Vagina (tissue), 2 donors: ENCODE results near the gene COX6B1. TPM values are rescaled to one million over a fixed set of nuclear protein-coding genes. Genes with fewer than 3 reads are reported as not detected.
"Not testable (repeated sequence)": the region's sequence is repeated elsewhere in the genome, so short reads cannot be mapped to it uniquely, and the experiment has no call there.

Experiments used
- DNase-seq, 2 donors: peaks; one replicate each; pipeline ENCODE4 v3.0.0-alpha.2; 2017; ENCODE audit errors: extremely low spot score in 2 of 2
- H3K27ac ChIP-seq: fragments of 200-600 bp; sonication (generic); one replicate; pipeline ENCODE4 v1.5.1; 2019
- H3K27me3 ChIP-seq: fragments of 200-600 bp; sonication (generic); one replicate; pipeline ENCODE4 v1.5.1; 2019
- H3K36me3 ChIP-seq, 2 donors: fragments of 200-600 bp; sonication (generic); one replicate each; pipeline ENCODE4 v1.5.1; 2017 to 2019
- H3K4me1 ChIP-seq: fragments of 200-600 bp; sonication (generic); one replicate; pipeline ENCODE4 v1.5.1; 2019
- H3K4me3 ChIP-seq, 2 donors: fragments of 200-600 bp; sonication (generic); 1 replicate in 1 of 2; 2 replicates in 1 of 2; pipeline ENCODE4 v1.5.1; 2016 to 2019
- H3K9me3 ChIP-seq: fragments of 200-600 bp; sonication (generic); one replicate; pipeline ENCODE4 v1.5.1; 2019
- POLR2A ChIP-seq, 2 donors: fragments of 450-650 bp; IDR thresholded peaks; one replicate each; pipeline ENCODE4 v1.6.1; 2017; ENCODE audit warnings: antibody characterized with exemption in 2 of 2, mild to moderate bottlenecking in 2 of 2, moderate library complexity in 2 of 2
- POLR2AphosphoS5 ChIP-seq, 2 donors: sonication (generic); formaldehyde crosslinking; IDR thresholded peaks; one replicate each; pipeline ENCODE4 v1.9.0; 2017; ENCODE audit warnings: antibody characterized with exemption in 2 of 2, mild to moderate bottlenecking in 2 of 2, low read depth in 1 of 2; ENCODE audit not compliant: insufficient read depth in 1 of 2
- intact Hi-C: fragments of 100-400 bp; cut with DNase I; formaldehyde crosslinking; loops from one replicate; pipeline ENCODE4 v1.15.1; 2023
- total RNA-seq: library from RNA; depleted of rRNA; stranded (reverse); fragments of >200 nt; gene quantifications from one replicate; pipeline ENCODE4 v1.2.3, GENCODE V29; 2016
- TF ChIP-seq, protein P1 (sequence below), 3 experiments: fragments of 450-650 bp in 2 of 3; fragments of 200-600 bp in 1 of 3; sonication (generic) in 1 of 3; IDR thresholded peaks; one replicate each; pipeline ENCODE4 v1.5.1; 2017 to 2019; ENCODE audit warnings: antibody characterized with exemption in 3 of 3, mild to moderate bottlenecking in 2 of 3, moderate library complexity in 2 of 3

The COX6B1 gene
- total RNA-seq, 1 donor from 2014 or later: 265 TPM

DNA sequence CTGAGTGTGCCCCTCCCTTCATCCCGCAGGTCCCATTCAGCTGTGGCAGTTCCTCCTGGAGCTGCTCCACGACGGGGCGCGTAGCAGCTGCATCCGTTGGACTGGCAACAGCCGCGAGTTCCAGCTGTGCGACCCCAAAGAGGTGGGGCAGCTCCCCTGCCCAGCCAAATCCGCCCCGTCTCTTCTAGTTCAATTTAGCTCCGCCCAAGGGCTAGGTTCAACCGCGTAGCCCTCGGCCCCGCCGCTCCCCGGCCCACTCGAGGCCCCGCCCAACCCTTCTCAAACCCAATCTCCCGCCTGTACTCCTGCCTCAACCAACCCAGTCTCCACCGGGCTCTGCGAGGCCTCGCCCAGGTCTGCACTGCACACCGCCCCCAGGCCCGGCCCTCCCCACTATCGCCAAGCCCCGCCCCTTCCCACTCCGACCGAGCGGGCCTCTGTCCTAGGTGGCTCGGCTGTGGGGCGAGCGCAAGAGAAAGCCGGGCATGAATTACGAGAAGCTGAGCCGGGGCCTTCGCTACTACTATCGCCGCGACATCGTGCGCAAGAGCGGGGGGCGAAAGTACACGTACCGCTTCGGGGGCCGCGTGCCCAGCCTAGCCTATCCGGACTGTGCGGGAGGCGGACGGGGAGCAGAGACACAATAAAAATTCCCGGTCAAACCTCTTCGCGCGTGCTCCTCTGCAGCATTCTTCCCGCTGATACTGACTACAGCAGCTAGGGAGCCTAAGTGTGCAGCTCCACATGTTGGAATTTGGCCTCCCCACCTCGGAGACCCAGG is 3.7 kb upstream of the COX6B1 start:
- TF ChIP-seq POLR2A (IDR thresholded peaks at IDR 0.05): peak in 1 of 2 donors; percentile 45
- TF ChIP-seq, protein P1, sequence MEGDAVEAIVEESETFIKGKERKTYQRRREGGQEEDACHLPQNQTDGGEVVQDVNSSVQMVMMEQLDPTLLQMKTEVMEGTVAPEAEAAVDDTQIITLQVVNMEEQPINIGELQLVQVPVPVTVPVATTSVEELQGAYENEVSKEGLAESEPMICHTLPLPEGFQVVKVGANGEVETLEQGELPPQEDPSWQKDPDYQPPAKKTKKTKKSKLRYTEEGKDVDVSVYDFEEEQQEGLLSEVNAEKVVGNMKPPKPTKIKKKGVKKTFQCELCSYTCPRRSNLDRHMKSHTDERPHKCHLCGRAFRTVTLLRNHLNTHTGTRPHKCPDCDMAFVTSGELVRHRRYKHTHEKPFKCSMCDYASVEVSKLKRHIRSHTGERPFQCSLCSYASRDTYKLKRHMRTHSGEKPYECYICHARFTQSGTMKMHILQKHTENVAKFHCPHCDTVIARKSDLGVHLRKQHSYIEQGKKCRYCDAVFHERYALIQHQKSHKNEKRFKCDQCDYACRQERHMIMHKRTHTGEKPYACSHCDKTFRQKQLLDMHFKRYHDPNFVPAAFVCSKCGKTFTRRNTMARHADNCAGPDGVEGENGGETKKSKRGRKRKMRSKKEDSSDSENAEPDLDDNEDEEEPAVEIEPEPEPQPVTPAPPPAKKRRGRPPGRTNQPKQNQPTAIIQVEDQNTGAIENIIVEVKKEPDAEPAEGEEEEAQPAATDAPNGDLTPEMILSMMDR (IDR thresholded peaks at IDR 0.05): no peak
- peak in 1 of 2 donors; percentile 90 for TF ChIP-seq POLR2AphosphoS5 (IDR thresholded peaks at IDR 0.05; ENCODE audit: insufficient read depth in 1 of 2, low read depth in 1 of 2)
- Histone ChIP-seq H3K27ac (peak overlapping the region; percentile 96), H3K4me1 (peaks cover 51% of the 10 kb centered on the region), H3K4me3 (peak overlapping the region; percentile 48 to 65), H3K36me3 (no peaks in the 10 kb centered on the region), H3K27me3 (no peaks in the 10 kb centered on the region), H3K9me3 (no peaks in the 10 kb centered on the region)
- DNase-seq: peak in 1 of 2 donors; percentile 97
- intact Hi-C loops: no loop called here

DNA sequence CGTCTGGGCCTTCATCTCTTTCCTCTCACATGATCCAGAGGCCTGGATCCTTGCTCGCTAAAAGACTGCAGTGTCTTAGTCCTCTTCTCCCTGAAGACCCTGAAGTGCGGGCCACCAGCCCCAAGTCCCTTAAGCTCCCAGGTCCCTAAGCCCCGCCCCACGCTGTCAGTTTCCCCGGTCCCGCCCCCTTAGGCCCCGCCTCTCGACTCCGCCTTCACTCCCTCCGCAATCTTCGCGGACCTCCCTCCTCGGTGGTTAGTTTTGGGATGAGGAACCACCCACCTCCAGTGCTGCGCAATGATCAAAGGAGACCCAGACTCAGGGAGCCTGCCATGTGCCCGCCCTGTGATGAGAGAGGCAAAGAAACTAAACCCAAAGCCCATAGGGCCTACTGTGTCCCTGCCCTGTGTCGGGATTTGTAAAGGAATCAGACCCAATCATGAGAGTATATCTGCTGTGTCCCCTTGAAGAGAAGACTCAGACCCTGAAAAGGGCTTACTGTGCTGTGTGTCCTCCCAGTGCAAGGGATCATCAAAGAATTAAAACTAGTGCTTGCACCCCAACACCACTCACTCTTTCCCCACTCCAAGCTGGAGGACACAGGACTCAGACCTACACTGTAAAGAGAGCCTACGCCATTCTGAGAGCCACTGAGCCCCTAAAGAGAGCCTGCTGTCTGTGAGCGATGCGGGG is 3.0 kb upstream of the COX6B1 start:
- intact Hi-C loops: no loop called here
- Histone ChIP-seq H3K27ac (peak overlapping the region; percentile 96), H3K27me3 (no peaks in the 10 kb centered on the region), H3K9me3 (no peaks in the 10 kb centered on the region), H3K4me1 (peaks cover 58% of the 10 kb centered on the region), H3K4me3 (peak overlapping the region; percentile 48 to 65), H3K36me3 (no peaks in the 10 kb centered on the region)
- TF ChIP-seq POLR2AphosphoS5 (IDR thresholded peaks at IDR 0.05; ENCODE audit: insufficient read depth in 1 of 2, low read depth in 1 of 2) (no peak), POLR2A (IDR thresholded peaks at IDR 0.05) (no peak)
- TF ChIP-seq, protein P1 (IDR thresholded peaks at IDR 0.05): no peak
- no peak for DNase-seq

DNA sequence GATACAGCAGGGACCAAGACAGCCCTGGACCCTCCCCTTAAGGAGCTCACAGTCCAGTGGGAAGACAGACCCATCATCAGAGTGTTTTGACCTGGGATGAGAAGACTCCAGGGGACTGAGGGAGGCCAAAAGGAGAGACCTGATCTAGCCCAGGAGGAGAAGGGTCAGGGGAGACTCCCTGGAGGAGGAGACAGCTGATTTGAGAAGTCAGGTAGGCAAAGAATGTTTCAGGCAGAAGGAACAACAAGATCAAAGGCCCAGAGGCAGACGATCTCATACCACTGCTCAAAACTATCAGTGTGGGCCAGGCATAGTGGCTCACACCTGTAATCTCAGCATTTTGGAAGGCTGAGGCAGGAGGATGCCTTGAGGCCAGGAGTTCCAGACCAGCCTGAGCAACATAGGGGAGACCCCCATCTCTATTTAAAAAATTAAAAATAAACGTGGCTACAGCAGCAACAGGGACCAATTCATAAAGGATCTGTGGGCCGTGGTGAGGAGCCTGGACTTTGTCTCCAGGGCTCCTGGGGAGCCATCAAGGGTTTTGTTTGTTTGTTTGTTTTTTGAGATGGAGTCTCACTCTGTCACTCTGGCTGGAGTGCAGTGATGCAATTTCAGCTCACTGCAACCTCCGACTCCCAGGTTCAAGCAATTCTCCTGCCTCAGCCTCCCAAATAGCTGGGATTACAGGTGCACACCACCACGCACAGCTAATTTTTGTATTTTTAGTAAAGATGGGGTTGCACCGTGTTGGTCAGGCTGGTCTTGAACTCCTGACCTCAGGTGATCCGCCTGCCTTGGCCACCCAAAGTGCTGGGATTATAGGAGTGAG is 2.2 kb upstream of the COX6B1 start:
- TF ChIP-seq POLR2AphosphoS5 (IDR thresholded peaks at IDR 0.05; ENCODE audit: insufficient read depth in 1 of 2, low read depth in 1 of 2) (no peak), POLR2A (IDR thresholded peaks at IDR 0.05) (no peak)
- TF ChIP-seq, protein P1 (IDR thresholded peaks at IDR 0.05): no peak
- intact Hi-C loops: no loop called here
- DNase-seq: no peak
- Histone ChIP-seq H3K27ac (peak overlapping the region; percentile 96), H3K4me1 (peaks cover 64% of the 10 kb centered on the region), H3K4me3 (peak overlapping the region in 1 of 2 donors; percentile 65), H3K9me3 (no peaks in the 10 kb centered on the region), H3K27me3 (no peaks in the 10 kb centered on the region), H3K36me3 (peaks cover 0 to 1% of the 10 kb centered on the region in 2 donors)

DNA sequence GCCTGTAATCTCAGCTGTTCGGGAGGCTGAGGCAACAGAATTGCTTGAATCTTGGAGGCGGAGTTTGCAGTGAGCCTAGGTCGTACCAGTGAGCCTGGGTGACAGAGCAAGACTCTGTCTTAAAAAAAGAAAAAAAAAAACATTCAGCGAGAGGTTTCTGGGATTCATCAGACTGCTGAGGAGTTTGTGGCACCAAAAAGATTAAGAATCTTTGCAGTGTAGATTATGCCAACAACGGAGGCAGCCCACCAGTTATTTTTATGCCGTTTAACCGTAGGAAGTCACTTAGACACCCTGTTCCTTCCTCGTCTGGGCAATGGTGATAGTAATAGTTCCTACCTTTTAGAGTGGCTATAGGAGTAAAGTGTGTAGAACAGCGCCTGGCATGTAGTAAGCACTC is 2.5 kb downstream of the COX6B1 start:
- intact Hi-C loops: no loop called here
- H3K27me3 ChIP-seq: no peaks in the 10 kb centered on the region
- H3K4me3 ChIP-seq: no peak overlapping the region
- no peak for DNase-seq
- no peak for TF ChIP-seq POLR2A (IDR thresholded peaks at IDR 0.05)
- TF ChIP-seq, protein P1 (IDR thresholded peaks at IDR 0.05): no peak
- TF ChIP-seq POLR2AphosphoS5 (IDR thresholded peaks at IDR 0.05; ENCODE audit: insufficient read depth in 1 of 2, low read depth in 1 of 2): no peak
- H3K9me3 ChIP-seq: no peaks in the 10 kb centered on the region
- peaks cover 0 to 44% of the 10 kb centered on the region in 2 donors for H3K36me3 ChIP-seq
- H3K27ac ChIP-seq: no peak overlapping the region
- peaks cover 35% of the 10 kb centered on the region for H3K4me1 ChIP-seq

DNA sequence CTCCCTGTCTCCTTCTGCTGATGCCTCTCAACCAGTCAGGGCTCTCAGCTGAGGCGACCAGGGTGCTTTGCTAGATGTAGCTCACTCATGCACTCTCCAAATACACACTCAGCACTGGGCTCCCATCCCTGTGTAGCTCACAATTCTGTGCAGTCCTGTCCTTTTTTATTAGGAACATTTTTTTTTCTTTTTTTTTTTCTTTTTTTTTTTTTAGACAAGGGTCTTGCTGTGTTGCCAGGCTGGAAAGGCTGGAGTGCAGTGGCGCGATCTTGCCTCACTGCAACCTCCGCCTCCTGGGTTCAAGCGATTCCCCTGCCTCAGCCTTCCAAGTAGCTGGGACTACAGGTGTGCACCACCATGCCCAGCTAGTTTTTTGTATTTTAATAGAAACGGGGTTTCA is 6.7 kb downstream of the COX6B1 start:
- intact Hi-C loops, H3K9me3 ChIP-seq, H3K4me3 ChIP-seq, H3K4me1 ChIP-seq, H3K27ac ChIP-seq, H3K27me3 ChIP-seq, DNase-seq: not testable (repeated sequence)
- H3K36me3 ChIP-seq: peaks cover 0 to 80% of the 10 kb centered on the region in 2 donors
